Right lobe of liver (tissue), 4 donors: ENCODE data around the gene SPATA7.

Experiments used
- CTCF ChIP-seq, 4 donors: fragments of 200-600 bp in 3 of 4; fragments of 450-650 bp in 1 of 4; IDR thresholded peaks; one replicate each; pipeline versions ENCODE4 v1.5.1 to v1.8.0; 2016 to 2022; ENCODE audit warnings: antibody characterized with exemption in 4 of 4, mild to moderate bottlenecking in 2 of 4
- POLR2A ChIP-seq: fragments of 450-650 bp; IDR thresholded peaks from one replicate; pipeline ENCODE4 v1.6.1; 2017; ENCODE audit warnings: antibody characterized with exemption, mild to moderate bottlenecking
- donor health status: DM: no; HTN: no; CAD: no.
- donor health status: DM: no; HTN: no; CAD: no.
- donor health status: DM: no; HTN: yes; CAD: no.

- TF ChIP-seq CTCF (IDR thresholded peaks at IDR 0.05) (no peak), POLR2A (no peak)
Measured at GRCh38 chr14:88454886-88455285, 69.4 kb downstream of the SPATA7 start.
